GM10248 (cell line): ENCODE data around the gene NR4A1.

Source experiments
- CTCF ChIA-PET: fragments of 300-600 bp; sonication (Branson Sonifier 250); formaldehyde crosslinking; extraction: SDS; loops from one replicate; lab custom pipeline; 2021; ENCODE audit warnings: antibody characterized with exemption; lab: Yijun Ruan, JAX
- POLR2A ChIA-PET: fragments of 350-650 bp; sonication (Branson Sonifier 250); formaldehyde crosslinking; extraction: SDS; loops from one replicate; lab custom pipeline; 2020; ENCODE audit warnings: antibody characterized with exemption; lab: Yijun Ruan, JAX
- DNase-seq: peaks from one replicate; pipeline ENCODE4 v3.0.0; 2012; ENCODE audit errors: extremely low spot score
- TF ChIP-seq, protein P1 (sequence below): IDR thresholded peaks from 2 replicates; pipeline ENCODE4 v1.5.1; 2012; ENCODE audit warnings: mild to moderate bottlenecking, low read depth; ENCODE audit errors: extremely low read depth, missing control alignments, control extremely low read depth

Gene NR4A1

DNA sequence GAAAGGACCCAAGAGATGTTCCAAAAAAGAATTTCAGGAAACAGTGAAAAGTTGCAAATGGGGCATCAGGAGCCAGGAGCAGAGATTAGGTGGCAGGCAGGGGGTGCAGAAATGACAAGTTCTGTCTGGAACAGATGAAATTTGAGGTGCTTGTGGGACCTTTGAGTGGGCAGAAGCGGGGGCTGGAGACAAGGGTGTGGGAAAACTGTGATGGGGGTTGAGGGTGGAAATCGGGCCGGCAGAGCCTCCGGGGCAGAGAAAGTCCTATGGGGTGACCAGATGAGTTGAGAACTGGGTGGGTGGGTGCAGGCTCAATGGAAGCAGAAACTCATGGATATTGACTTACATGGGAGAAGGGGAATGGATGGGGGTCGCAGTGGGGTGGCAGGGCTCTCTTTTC, 1.6 kb upstream of the NR4A1 start:
- ChIA-PET POLR2A (interaction anchor here (1.8 kb wide), 1 partner anchor 10 kb away, joined by 8 read pairs; no protein-coding TSS in a partner anchor), CTCF (interaction anchor here (42.5 kb wide), 1 partner anchor 17 kb away, joined by 1220 read pairs; no protein-coding TSS in a partner anchor)
- TF ChIP-seq, protein P1, sequence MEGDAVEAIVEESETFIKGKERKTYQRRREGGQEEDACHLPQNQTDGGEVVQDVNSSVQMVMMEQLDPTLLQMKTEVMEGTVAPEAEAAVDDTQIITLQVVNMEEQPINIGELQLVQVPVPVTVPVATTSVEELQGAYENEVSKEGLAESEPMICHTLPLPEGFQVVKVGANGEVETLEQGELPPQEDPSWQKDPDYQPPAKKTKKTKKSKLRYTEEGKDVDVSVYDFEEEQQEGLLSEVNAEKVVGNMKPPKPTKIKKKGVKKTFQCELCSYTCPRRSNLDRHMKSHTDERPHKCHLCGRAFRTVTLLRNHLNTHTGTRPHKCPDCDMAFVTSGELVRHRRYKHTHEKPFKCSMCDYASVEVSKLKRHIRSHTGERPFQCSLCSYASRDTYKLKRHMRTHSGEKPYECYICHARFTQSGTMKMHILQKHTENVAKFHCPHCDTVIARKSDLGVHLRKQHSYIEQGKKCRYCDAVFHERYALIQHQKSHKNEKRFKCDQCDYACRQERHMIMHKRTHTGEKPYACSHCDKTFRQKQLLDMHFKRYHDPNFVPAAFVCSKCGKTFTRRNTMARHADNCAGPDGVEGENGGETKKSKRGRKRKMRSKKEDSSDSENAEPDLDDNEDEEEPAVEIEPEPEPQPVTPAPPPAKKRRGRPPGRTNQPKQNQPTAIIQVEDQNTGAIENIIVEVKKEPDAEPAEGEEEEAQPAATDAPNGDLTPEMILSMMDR: no peak
- no peak for DNase-seq

DNA sequence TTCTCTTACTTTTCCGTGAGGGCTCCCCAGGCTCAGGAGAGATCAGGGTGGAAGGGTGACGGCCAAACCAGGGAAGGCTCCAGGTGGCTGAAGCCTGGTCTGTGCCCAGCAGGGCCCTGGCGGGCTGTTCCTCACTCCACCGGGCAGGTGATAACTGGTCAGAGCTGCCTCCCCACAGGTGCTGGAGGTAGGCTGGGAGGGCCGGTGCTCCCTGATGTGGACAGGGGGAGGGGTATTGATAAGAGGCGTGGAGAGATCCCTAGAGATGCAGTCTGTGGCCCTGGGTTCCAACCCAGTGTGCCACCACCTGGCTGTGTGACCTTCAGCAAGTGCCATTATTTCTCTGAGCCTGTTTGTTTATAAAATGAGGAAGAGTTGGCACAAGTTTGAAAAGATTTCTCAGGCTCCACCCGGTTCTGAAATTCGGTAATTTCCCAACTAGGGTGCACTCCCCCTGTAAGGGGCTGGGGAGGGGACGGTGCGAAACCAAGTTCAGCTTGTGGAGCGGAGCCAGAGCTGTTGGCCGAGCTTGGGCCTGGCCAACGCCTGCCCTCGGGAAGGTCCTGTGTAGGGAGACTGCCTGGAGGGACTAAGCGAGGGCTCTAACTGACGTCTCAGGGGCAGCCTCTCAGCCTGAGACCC, 1.0 kb upstream of the NR4A1 start:
- TF ChIP-seq, protein P1: no peak
- ChIA-PET POLR2A (interaction anchor here (1.2 to 2.7 kb wide), 8 partner anchors 9 to 46 kb away, joined by 4 to 22 read pairs (median 8); partner anchors contain the start of gene ATG101), CTCF (interaction anchor here (1.1 to 42.5 kb wide), 5 partner anchors 11 to 31 kb away, joined by 5 to 1220 read pairs (median 12); partner anchors contain the start of gene ATG101)
- no peak for DNase-seq

DNA sequence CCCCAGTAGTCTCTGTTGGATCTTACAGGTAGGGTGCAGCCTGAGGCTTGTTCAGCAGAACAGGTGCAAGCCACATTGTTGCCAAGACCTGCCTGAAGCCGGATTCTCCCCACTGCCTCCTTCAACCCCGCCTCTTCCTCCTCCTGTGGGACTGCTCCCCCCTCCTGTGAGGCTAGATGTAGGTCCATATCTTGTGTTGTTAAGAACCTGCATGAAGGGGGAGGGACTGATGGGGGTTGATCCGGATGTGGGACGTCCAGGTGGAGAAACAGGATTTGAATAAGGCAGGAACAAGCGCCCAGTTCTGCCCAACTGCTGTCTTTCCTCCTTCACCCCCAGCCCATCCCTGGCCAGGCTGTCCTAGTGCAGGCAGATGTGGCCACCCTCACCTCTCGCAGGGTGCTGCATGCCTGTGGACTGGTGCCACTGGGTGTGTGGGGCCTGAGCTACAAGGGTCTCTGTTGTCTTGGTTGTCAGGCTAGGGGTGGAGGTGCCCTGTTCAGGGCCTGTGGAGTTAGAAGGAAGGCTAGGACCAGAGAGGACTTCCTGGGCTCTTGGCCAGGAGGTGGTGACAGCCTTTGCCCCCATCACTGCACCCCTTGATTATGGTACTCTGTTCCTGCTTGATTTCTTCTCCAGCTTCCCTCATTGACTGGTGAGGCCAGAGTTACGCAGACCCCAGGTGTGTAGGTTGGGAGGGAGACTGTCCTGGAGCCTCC, 1.4 kb downstream of the NR4A1 start:
- POLR2A ChIA-PET: interaction anchor here (1.9 to 2.7 kb wide), 2 partner anchors 11 to 18 kb away, joined by 10 to 16 read pairs; partner anchors contain the start of gene ATG101
- CTCF ChIA-PET: interaction anchor here (1.0 to 42.5 kb wide), 7 partner anchors 11 to 71 kb away, joined by 3 to 1220 read pairs (median 3); partner anchors contain the start of gene ATG101
- DNase-seq: no peak
- TF ChIP-seq, protein P1: no peak

DNA sequence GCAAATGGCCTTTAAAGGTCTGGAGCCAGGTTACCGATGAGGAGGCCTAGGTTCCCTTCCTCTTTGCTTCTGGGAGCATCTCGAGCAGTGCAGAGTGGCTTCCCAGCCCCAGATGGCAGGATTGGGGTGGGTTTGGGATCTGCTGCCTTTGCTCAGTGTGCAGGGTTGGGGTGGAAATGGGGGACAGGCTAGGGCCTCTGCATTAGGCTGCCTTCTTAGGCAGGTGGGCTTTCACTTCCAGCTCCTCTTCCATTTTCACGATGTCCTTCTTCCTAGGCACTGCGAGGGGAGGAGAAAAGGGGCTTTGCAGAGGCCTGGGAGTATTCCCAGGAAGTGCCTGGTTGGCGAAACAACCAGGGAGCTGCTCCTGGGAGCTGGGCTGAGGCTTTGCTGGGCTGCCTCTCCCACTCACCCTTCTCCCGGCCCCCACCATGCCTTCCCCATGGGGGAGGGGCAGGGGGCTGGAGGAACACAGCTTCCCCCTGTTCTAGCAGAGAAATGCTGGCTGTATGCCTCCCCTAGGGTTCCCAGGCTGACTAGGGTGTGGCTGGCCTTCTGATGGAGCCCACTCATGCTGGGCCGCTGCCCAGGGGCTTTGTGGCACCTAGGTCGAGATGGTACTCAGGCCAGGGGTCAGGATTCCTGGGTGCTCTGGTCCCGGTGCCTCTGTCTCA, 2.4 kb downstream of the NR4A1 start:
- ChIA-PET POLR2A (no interaction called here), CTCF (interaction anchor here (1.5 to 42.5 kb wide), 4 partner anchors 13 to 21 kb away, joined by 4 to 1220 read pairs (median 13); partner anchors contain the start of gene ATG101)
- no peak for DNase-seq
- TF ChIP-seq, protein P1: no peak

DNA sequence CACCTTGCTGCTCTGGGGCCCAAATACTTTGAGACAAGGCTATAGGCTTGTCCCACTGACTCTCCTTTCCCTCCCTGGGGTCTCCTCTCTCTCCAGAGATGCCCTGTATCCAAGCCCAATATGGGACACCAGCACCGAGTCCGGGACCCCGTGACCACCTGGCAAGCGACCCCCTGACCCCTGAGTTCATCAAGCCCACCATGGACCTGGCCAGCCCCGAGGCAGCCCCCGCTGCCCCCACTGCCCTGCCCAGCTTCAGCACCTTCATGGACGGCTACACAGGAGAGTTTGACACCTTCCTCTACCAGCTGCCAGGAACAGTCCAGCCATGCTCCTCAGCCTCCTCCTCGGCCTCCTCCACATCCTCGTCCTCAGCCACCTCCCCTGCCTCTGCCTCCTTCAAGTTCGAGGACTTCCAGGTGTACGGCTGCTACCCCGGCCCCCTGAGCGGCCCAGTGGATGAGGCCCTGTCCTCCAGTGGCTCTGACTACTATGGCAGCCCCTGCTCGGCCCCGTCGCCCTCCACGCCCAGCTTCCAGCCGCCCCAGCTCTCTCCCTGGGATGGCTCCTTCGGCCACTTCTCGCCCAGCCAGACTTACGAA, 3.1 kb downstream of the NR4A1 start:
- ChIA-PET CTCF (interaction anchor here (0.9 to 42.5 kb wide), 4 partner anchors 10 to 22 kb away, joined by 4 to 1220 read pairs (median 4); no protein-coding TSS in a partner anchor), POLR2A (no interaction called here)
- DNase-seq: no peak
- TF ChIP-seq, protein P1: no peak
